ENCODE data around the gene TSG101. TPM values are rescaled to one million over a fixed set of nuclear protein-coding genes. Genes with fewer than 3 reads are reported as not detected.

Gene TSG101, protein sequence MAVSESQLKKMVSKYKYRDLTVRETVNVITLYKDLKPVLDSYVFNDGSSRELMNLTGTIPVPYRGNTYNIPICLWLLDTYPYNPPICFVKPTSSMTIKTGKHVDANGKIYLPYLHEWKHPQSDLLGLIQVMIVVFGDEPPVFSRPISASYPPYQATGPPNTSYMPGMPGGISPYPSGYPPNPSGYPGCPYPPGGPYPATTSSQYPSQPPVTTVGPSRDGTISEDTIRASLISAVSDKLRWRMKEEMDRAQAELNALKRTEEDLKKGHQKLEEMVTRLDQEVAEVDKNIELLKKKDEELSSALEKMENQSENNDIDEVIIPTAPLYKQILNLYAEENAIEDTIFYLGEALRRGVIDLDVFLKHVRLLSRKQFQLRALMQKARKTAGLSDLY
- 10 to 100 TPM; 50.5 to 52.8 TPM for total RNA-seq
- polyA plus RNA-seq (ENCODE audit: insufficient read length in 6 of 6), result 100 to 1,000 TPM in 5 of 6 donors, 10 to 100 TPM in 1; 89.3 to 134 (median 116) TPM
- long read RNA-seq, donor 1, transcript TSG101-201 (10 exons, 1,824 nt), result major isoform, 47 of 72 reads
- long read RNA-seq, donor 1, partial matches to known transcripts, result 19 of 72 reads
- long read RNA-seq, donor 1, other reads (novel, unspliced or antisense), result 6 of 72 reads
- long read RNA-seq, donor 2, transcript TSG101-201 (10 exons, 1,824 nt), result major isoform, 23 of 36 reads
- long read RNA-seq, donor 2, partial matches to known transcripts, result 7 of 36 reads
- long read RNA-seq, donor 2, other reads (novel, unspliced or antisense), result 6 of 36 reads
- long read RNA-seq, donor 3, transcript TSG101-201 (10 exons, 1,824 nt), result major isoform, 26 of 37 reads
- long read RNA-seq, donor 3, partial matches to known transcripts, result 0 of 37 reads
- long read RNA-seq, donor 3, other reads (novel, unspliced or antisense), result 11 of 37 reads
- long read RNA-seq, donor 4, transcript TSG101-201 (10 exons, 1,824 nt), result major isoform, 41 of 50 reads
- long read RNA-seq, donor 4, partial matches to known transcripts, result 6 of 50 reads
- long read RNA-seq, donor 4, other reads (novel, unspliced or antisense), result 3 of 50 reads
- long read RNA-seq, donor 5, transcript TSG101-201 (10 exons, 1,824 nt), result major isoform, 40 of 53 reads
- long read RNA-seq, donor 5, partial matches to known transcripts, result 0 of 53 reads
- long read RNA-seq, donor 5, other reads (novel, unspliced or antisense), result 13 of 53 reads
- long read RNA-seq, donor 6, transcript TSG101-201 (10 exons, 1,824 nt), result major isoform, 28 of 36 reads
- long read RNA-seq, donor 6, partial matches to known transcripts, result 0 of 36 reads
- long read RNA-seq, donor 6, other reads (novel, unspliced or antisense), result 8 of 36 reads
- long read RNA-seq, donor 7, transcript TSG101-201 (10 exons, 1,824 nt), result major isoform, 29 of 34 reads
- long read RNA-seq, donor 7, partial matches to known transcripts, result 0 of 34 reads
- long read RNA-seq, donor 7, other reads (novel, unspliced or antisense), result 5 of 34 reads
- long read RNA-seq, donor 8, transcript TSG101-201 (10 exons, 1,824 nt), result major isoform, 19 of 27 reads
- long read RNA-seq, donor 8, partial matches to known transcripts, result 0 of 27 reads
- long read RNA-seq, donor 8, other reads (novel, unspliced or antisense), result 8 of 27 reads
- long read RNA-seq, donor 9, result 0 reads
- long read RNA-seq, donor 10, transcript TSG101-201 (10 exons, 1,824 nt), result major isoform, 59 of 74 reads
- long read RNA-seq, donor 10, partial matches to known transcripts, result 4 of 74 reads
- long read RNA-seq, donor 10, other reads (novel, unspliced or antisense), result 10 of 74 reads
- long read RNA-seq, donor 11, transcript TSG101-201 (10 exons, 1,824 nt), result major isoform, 31 of 56 reads
- long read RNA-seq, donor 11, partial matches to known transcripts, result 17 of 56 reads
- long read RNA-seq, donor 11, other reads (novel, unspliced or antisense), result 7 of 56 reads
- long read RNA-seq, donor 12, transcript TSG101-201 (10 exons, 1,824 nt), result major isoform, 26 of 33 reads
- long read RNA-seq, donor 12, partial matches to known transcripts, result 0 of 33 reads
- long read RNA-seq, donor 12, other reads (novel, unspliced or antisense), result 7 of 33 reads

DNA sequence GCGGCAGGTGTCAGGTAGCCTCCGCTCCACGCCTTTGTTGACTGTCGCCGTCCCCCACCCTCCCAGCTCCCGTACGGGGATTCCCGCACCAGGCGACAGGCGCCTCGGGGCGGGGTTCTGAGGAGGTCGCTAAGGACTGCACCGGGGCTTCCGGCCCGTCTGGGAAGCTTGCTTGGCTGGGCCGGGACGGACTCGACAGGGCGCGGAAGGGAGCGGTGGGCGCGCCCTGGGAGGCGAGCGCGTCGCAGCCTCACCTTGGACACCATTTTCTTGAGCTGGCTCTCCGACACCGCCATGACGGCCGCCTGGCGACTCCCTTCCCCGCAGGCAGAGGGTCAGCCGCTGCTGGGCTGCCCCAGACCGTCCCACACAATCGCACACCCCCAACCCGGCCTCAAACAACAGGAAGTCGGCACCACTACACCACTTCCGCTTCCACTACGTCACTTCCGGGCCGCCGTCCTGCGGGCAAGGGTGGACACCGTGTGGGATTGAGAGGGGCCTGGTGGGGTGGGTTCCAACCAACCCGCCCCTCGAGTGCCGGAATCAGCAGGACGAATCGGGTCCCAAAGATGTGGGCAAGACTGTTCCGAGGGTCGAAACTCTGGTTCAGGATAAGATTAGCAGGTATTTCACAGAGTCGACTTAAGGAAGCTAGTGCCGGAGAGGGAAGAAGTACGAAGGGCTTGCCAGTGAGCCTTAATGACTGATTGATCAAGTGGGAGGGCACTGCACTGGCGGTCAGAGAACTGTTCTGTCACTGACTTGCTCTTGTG, at the start of gene TSG101:
TSS of gene TSG101 (minus strand) at position 422 of the 776 bp plus-strand sequence. CDS start at position 296, 126 bp downstream.
- no peaks in the 10 kb centered on the region for H3K9me3 ChIP-seq
- H3K4me3 ChIP-seq, result peak within 1 kb of the TSS; percentile 84 to 85
- H3K4me1 ChIP-seq, result peaks cover 5 to 43% of the 10 kb centered on the region in 2 donors
- ATAC-seq (peak; percentile 98), DNase-seq (peak; percentile 95 to 97 (median 96))
- intact Hi-C loops (cut with DNase I), result no loop called here
- H3K27me3 ChIP-seq, result no peaks in the 10 kb centered on the region
- H3K27ac ChIP-seq, result peak within 1 kb of the TSS; percentile 95 to 100
- TF ChIP-seq, protein P1, sequence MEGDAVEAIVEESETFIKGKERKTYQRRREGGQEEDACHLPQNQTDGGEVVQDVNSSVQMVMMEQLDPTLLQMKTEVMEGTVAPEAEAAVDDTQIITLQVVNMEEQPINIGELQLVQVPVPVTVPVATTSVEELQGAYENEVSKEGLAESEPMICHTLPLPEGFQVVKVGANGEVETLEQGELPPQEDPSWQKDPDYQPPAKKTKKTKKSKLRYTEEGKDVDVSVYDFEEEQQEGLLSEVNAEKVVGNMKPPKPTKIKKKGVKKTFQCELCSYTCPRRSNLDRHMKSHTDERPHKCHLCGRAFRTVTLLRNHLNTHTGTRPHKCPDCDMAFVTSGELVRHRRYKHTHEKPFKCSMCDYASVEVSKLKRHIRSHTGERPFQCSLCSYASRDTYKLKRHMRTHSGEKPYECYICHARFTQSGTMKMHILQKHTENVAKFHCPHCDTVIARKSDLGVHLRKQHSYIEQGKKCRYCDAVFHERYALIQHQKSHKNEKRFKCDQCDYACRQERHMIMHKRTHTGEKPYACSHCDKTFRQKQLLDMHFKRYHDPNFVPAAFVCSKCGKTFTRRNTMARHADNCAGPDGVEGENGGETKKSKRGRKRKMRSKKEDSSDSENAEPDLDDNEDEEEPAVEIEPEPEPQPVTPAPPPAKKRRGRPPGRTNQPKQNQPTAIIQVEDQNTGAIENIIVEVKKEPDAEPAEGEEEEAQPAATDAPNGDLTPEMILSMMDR (IDR thresholded peaks at IDR 0.05), result no peak
- H3K36me3 ChIP-seq, result peaks cover 0 to 12% of the 10 kb centered on the region in 2 donors

DNA sequence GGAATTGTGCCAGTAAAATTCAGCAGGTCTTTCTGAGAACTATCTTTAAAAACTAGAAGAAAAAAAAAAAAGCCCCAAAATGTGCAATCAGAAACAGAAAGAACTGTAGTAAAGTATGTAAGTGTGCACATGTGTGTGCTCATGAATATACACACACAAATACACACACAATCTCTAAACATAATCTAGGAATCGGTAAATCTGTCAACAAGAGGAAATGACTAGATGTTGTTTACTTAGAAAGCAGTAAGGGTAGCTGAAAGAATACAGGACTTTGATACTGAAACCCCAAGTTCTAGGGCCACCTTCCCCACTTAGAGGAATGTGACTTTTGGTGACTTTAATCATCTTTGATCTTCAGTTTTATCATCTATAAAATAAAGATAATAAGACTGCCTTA, 48.6 kb upstream of the TSG101 start:
- H3K4me3 ChIP-seq, result no peak overlapping the region
- peaks cover 0 to 76% of the 10 kb centered on the region in 2 donors for H3K36me3 ChIP-seq
- no peaks in the 10 kb centered on the region for H3K27me3 ChIP-seq
- DNase-seq (no peak), ATAC-seq (no peak)
- TF ChIP-seq, protein P1 (IDR thresholded peaks at IDR 0.05), result no peak
- intact Hi-C loops (cut with DNase I), result no loop called here
- H3K4me1 ChIP-seq, result no peaks in the 10 kb centered on the region
- no peaks in the 10 kb centered on the region for H3K9me3 ChIP-seq
- no peak overlapping the region for H3K27ac ChIP-seq

DNA sequence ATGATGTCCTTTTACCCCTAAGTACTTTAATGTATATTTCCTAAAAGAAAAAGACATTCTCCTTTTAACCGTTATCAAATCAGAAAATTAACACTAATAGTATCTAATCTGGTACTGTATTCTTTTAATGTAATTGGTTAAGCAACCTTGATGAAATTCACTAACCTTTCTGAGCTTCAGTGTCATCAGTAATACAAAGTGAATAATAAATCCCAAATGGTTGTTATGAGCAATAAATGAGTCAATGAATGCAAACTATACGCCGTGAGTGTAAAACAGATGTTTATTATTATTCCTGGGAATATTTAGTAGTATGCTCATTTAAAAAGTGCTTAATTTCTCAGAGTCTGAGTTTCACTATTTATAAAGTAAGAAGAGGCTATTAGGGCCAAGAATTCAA, 40.3 kb upstream of the TSG101 start:
- Histone ChIP-seq H3K27me3 (no peaks in the 10 kb centered on the region), H3K9me3 (no peaks in the 10 kb centered on the region), H3K4me3 (no peak overlapping the region), H3K27ac (no peak overlapping the region), H3K36me3 (peaks cover 0 to 76% of the 10 kb centered on the region in 2 donors), H3K4me1 (no peaks in the 10 kb centered on the region)
- no peak for ATAC-seq
- TF ChIP-seq, protein P1 (IDR thresholded peaks at IDR 0.05), result no peak
- intact Hi-C loops (cut with DNase I), result no loop called here
- no peak for DNase-seq

All from left lung (tissue), 14 donors.